GM19452 (cell line): Measurements from ENCODE around the gene CDC42SE2.
"Not testable (repeated sequence)": the region's sequence is repeated elsewhere in the genome, so short reads cannot be mapped to it uniquely, and the experiment has no call there.

Source experiments
- ATAC-seq: cut with Tn5 transposase; IDR thresholded peaks from one replicate; pipeline ENCODE4 v1.9.1; 2021; ENCODE audit not compliant: unreplicated experiment

Gene CDC42SE2

DNA sequence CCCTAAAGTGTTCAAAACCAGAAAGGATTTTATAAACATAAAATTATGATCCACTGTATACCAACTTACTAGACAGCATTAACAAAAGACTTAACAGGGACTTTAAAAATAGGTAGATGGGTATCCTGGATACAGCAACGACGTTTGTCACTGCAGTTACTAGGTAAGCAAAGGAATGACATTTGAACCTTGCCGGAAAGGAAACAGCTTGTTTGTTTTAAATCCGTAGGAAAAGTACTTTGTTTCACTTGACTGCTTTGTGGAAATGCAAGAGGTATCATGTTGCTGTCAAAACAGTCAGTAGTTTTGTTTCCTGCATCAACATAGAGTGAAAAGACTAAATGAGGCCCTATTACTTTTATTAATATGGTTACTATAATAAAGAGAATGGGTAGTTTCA is 122.9 kb downstream of the CDC42SE2 start:
- ATAC-seq: no peak

DNA sequence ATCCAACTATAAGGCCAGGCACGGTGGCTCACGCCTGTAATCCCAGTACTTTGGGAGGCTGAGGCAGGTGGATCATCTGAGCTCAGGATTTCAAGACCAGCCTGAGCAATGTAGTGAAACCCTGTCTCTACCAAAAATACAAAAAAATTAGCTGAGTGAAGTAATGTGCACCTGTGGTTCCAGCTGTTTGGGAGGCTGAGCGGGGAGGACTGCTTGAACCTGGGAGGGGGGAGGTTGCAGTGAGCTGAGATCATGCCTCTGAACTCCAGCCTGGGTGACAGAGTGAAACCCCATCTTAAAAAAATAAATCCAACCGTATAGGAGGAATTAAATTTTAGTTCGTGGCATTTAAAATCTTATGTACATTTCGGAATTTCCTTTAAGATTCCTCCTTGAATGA is 123.4 kb downstream of the CDC42SE2 start:
- no peak for ATAC-seq

DNA sequence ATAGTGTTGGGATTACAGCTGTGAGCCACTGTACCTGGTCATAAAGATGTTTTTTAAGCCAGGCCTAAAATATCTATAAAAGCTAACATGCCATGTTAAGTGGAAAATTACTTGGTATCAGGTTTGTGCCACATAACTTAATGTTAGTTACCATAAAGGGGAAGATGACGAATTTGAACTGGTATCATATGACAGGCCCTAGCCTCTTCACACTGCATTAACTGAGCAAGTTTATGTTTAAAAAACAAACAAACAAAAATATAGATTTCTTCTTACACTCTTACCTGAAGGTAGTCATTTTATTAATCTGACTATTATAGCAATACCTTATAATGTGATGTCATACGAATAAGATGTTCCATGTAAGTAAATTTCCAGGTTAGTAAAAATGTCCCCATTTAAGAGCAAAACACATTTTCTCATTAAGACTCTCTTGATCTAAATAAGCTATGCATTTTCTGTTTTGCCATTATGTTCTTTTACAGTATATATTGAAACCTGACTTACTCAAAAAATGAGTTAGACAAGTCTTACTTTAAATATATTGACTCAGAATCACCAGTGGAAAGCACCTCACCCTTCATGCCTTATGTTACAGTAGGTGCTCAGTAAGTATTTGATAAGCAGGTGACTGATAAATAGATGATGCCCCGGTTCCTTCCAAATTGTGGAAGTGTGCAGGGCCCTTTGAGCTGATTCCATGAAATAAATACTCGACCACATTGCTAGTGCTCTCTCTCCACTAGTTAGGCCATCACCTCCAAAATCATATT is 125.4 kb downstream of the CDC42SE2 start:
- ATAC-seq: no peak

DNA sequence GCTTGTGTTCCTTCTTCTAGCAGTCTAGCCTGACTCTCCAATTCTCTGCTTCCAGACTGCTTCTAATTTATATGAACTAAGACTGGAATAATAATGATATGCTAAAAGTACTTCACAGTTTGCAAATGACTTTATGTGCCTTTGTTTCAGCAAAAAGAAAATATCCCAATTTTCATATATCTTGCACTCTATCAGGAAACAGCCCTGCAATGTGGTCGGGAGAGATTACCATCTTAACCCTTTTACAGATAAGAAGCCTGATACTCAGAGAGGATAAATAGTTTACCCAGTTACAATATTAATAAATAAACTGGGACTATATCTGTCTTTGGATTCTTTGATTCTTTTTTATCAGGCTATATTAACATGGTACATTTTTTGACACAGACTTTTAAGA is 126.0 kb downstream of the CDC42SE2 start:
- no peak for ATAC-seq

DNA sequence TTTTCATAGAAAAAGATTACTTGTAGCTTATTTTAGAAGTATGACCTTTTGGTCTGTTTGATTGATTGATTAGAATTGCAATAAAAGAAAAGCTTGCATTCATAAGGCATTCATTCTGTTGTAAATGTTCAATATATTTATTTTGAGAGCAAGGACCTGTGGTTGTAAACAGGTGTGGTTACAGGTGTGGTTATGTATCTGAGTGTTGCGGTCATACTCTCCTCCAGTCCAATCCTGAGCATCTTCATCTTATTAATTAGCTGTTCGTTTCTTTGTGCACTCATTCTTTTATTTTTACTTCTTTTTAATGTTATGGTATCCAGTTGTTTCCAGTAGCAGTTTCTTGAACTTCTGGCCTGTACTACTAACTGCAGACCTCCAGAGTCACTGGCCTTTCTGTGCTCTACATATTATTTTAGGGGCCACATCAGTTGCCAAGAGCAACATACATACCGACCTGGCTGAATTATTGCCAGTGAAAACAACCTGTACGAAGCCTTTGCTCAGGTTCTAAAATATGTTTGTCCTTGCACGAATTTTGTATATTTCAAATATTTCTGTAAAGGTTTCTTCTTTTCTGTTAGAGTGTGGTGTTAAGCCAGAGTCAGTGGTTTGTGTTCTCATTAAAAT is 128.7 kb downstream of the CDC42SE2 start:
- no peak for ATAC-seq

DNA sequence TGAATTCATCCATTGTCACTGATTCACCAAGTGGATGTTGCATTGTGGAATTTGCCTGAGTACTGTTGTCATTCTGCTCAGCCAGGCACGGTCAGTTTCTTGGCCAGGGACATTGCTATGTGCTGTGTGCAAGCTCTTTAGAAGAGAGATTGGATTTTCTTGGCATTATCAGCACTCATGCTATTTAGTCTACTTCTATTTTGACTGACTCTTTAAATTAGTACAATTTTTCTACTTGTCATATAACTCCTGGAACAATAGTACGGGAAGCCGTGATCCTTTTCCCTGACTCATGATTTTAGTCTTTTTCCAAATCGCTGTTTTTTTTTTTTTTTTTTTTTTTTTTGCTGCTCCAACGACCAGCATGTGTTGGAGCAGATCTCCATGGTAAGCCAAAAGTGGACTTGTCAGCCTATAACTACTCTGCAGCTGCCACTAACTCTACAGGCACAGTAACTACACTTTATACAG is 129.7 kb downstream of the CDC42SE2 start:
- no peak for ATAC-seq

DNA sequence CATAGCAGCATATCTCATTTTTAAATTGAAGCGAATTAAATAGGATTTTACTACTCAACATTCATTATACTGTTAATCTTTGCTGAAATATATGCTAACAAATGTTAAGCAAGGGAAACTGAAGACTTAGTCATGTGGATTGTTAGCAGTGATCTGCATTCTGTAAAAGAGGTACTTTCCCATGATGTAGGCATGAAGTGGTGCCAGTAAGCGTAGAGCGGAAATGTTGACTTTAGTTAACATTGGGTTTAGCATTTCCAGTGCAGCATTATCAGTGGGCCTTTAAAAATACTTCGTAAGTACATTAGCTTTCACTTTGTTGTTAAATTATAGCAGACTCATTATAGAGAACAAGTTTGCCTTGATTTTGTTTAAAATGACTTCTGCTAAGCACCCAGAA is 130.3 kb downstream of the CDC42SE2 start:
- peak; percentile 56 for ATAC-seq

DNA sequence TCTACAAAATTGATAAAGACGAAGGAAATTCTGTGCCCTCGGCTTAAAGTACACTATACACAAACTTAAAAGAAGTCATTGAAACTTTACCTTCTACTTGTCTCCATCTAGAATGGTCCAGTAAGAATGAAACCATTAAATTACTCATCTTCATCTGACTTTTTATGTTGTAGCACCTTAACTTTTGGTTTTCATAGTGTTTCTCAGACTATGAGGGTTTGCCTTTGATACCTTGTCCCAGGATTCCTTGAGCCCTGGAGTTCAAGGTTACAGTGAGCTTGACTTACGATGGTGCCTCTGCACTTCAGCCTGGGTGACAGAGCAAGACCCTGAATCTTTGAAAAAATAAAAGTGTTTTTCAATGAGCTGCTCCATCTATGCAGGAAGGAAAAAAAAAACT is 132.2 kb downstream of the CDC42SE2 start:
- ATAC-seq: peak; percentile 79

DNA sequence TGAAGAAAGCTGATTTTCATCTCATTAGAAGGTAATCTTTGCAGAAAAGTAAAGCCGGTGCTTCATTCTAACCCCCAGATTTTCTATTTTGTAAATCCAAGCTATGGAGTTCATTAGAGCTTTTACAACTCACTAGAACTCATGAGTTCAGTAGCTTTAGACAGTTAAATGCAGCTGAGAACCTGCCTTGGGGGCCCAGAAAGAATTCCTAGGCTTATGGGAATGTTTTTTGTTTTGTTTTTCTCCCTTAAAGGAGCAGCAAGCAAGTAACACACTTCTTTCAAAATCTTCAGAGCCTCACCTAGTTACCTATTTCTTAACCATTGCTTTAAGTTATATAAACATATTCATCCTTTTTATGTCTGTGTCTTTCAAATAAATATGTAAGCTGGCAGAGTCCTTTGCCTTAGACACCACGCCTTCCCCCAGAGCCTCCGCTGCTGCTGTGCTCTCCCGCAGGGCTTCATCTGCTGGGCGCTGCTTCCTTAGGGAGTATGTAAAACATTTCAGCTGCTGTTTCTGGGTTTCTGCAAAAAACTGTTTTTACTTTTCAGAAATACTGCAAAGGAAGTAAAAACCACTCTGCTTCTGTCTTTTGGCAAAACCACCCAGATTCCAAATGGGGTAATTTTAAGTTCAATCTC is 132.9 kb downstream of the CDC42SE2 start:
- ATAC-seq: no peak

DNA sequence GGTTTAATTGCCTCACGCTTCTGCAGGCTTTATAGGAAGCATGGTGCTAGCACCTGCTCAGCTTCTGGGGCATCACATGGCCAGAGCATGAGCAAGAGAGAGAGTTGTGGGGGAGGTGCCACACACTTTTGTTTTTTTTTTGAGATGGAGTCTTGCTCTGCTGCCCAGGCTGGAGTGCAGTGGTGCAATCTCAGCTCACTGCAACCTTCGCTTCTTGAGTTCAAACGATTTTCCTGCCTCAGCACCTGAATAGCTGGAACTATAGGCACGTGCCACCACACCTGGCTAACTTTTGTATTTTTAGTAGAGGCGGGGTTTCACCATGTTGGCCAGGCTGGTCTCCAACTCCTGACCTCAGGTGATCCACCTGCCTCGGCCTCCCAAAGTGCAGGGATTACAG is 135.2 kb downstream of the CDC42SE2 start:
- ATAC-seq: not testable (repeated sequence)

DNA sequence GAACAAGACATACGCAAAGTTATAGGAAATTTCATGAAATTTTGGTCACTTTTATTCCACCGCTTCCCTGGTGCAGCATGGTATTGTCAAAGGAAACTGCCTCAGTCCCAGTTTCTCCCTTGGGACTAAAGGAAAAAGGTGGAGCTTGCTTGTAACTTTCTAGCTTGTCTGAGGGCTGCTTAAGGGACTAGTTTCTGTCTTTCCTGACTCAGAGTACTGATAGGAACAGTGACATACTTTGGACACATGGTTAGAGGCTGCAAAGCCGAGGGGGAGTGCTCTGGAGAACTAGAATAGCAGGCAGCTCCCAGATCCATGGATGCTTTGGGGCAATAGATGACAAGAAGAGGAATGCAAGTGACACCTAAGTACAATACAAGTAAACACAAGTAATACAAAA is 136.7 kb downstream of the CDC42SE2 start:
- no peak for ATAC-seq

DNA sequence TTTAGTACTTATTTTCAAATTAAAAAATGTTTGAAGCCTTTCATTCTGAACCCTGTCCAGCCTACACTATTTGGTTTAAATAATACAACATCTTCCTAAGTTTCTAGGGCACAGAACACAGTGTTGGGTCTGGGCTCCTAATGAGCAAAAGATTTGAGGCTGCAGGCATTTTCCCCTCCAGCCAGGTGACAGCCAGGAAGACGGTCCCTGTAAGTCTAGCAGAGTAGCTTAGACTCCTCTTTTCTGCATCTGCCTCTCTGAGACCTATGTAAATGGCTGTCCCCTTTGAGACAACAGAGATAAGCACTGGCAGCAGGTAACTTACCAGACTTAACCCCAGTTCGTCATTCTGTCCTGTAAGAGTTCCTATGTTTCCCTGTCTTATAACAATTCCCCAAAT is 141.8 kb downstream of the CDC42SE2 start:
- ATAC-seq: no peak

DNA sequence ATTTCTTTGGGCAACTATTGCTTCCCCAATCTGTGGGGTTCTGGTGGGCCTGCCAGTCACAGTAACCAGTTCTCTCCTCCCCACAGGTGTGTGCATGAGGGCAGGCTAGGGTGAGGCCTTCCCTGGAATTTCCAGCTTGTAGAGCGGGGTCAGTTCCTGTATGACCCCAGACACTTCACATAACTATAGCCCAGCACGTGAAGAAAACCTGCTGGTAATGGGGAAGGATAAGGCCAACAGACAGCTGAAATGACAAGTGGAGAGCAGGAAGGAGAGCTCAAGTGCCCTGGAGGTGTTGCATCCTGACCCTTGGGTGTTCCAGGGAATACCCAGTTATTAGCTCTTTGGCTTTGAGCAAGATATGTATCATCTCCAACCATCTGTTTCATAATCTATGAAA is 142.2 kb downstream of the CDC42SE2 start:
- no peak for ATAC-seq

DNA sequence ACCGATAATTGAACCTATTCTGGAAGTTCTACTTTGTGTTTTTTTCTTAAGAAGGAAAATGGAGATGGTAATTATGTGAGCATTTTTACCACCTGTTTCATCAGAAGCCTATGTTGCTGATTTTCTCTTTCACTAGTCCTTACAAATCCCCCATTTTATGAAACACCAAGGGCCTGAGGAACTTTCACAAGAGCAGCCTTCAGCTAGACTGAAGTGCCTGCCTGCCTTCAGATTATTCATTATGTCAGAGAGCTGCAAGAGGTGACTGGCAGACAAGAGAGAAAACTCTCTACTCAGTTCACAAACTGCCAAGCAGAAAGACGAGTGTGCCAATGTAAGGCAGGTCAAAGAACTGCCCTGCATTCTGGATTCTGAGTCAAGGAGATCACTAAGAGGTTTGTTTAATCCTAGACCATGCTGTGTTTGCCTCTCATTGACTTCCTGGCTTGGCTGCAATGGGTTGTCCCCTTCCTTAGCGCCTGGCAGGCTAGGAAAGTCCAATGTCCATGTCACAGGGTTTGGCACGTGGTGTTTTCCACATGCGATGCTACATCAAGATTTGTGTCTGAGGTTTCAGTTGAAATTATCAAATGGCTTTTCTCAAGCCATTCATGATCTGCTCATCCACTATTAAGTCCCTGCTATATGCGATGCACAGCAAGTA is 143.3 kb downstream of the CDC42SE2 start:
- ATAC-seq: no peak

DNA sequence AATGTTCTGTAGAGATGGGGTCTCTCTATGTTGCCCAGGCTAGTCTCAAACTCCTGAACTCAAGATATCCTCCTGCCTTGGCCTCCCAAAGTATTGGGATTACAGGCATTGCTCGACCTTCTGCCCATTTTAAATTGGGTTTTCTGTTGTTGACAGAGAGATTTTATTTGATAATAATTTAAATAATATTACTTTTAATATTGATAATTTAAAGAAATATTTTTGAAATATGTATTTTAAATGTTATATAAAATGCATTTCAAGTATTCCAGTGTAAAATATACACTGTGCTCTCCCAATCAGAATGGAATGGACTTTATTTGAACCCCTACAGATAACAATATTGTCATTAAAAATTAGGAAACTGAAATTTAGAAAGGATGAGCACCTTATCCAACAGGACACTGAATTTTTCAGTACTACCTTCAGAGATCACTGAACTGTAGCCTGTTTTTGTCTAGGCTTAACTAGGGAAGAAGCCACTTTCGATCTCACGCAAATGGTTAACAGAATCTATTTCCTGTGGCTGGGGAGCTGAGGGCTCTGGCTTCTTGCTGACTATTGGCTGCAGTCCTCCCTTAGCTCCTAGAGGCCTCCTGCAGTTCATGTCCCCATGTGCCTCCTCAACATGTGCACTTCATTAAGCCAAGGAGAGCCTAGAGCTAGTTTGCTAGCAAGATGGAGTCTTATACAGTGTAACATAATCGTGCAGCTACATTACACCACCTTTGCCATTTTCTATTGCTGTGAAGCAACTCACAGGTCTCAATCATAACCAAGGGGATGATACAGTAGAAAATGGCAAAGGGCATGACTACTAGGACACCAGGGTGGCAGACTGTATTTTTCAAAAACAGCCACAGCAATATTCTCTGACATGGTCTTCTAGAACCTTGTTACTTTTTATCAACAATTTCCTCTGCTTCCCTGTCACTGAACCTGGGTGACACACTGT is 150.0 kb downstream of the CDC42SE2 start:
- peak; percentile 81 for ATAC-seq

DNA sequence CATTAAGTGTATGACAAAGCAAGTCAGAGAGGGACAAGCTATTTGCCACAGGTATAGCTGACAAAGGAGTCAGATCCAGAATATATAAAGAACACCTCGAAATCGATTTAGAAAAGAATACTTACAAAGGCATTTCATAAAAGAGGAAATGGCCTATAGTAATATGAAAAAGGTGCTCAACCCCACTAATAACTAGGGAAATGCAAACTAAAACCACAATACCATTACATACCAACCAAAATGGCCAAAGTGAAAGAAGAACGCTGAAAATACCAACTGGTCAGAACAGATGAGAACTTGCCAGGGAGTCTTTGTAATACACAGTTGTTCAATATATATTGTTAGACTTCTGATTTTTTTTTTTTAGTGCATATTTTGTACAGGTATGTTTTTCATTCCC is 152.9 kb downstream of the CDC42SE2 start:
- ATAC-seq: peak; percentile 74

DNA sequence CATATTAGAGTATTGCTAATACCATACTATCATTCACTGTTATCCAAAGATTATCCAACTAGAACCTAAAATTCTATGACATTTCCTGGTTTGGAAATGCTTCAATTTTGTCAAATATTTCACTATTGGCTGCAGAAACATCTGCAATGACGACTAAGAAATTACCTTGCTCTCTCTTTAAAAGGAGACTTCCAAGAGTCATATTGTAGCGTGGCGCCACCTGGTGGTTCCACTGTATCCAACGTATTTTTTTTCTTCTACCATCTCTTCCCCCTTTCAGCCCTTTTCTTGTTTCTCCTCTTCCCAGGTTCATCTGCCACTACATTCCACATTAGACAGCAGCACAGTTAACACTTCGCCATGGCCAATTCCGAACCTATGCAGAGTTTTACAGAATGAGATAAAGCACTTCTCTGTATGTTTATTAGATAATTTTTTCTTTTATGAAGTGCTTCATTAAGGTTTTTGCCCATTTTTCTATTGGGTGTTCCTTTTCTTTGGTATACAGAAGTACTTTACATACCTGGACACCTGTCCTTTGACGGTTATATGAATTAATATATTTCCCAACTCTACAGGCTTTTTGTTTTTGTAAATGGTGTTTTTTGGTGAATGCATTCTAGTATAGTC is 153.5 kb downstream of the CDC42SE2 start:
- ATAC-seq: peak; percentile 31

DNA sequence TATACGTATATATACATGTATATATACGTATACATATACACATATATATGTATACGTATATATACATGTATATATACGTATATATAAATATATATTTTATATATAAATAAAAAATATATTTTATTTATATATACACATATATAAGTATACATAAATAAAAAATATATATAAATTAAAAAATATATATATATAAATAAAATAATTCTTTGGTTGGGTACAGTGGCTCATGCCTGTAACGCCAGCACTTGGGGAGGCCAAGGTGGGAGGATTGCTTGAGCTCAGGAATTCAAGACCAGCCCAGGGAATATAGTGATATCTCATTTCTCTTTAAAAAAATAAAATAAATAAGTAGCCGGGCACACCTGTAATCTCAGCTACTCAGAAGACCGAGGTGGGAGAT is 155.0 kb downstream of the CDC42SE2 start:
- ATAC-seq: no peak

DNA sequence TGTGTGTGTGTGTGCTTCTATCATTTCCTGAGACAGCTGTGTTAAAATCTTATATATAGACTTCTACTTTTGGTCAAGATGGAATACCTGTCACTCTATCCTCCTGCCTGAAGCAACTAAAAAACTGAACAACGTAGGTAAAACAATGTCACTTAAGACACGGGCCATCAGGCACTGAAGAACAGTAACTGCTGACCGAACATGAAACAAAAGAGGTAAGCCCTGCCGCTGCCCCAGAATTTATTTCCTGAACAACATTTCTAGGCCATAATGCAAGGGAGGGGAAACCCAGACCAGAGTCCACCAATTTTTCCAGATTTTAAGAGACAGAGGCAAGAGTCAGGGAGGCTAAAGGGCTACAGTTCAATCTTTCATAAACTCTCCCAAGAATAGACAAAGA is 156.0 kb downstream of the CDC42SE2 start:
- no peak for ATAC-seq

DNA sequence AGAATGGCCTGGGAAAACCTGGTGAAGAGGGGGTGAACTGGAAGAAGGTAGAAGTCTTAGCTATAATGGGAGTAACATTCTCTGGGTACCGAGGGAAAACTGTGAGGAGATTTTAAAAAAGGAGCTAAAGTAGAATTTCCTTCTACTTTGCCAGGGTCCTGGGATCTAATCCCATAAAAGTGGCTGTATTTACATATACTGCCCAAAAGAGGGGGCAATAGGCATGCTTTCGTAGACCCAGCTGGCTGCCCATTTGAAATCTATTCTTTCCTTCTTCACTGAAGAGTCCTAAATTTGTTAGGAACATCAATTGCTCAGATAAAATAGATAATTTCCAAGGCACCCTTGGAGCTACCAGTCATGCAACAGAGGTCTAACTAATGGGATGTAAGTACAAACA is 159.2 kb downstream of the CDC42SE2 start:
- no peak for ATAC-seq
